Naive B cell (primary cell): ENCODE data around the gene TRIM14. TPM values are rescaled to one million over a fixed set of nuclear protein-coding genes. Genes with fewer than 3 reads are reported as not detected.
A peak's percentile ranks its signal among the peaks of the same experiment; 100 is the strongest.

Experiments
- ATAC-seq, 2 donors: fragments of 150-1000 bp; cut with Tn5 transposase; 2 replicates each; pipeline ENCODE4 v1.10.0; 2021; ENCODE audit warnings: low read depth in 2 of 2, mild to moderate bottlenecking in 2 of 2, moderate library complexity in 2 of 2
- DNase-seq: peaks from one replicate; pipeline ENCODE4 v3.0.0; 2022
- H3K27ac Mint-ChIP-seq, 6 donors: one replicate each; pipeline ENCODE4 v1.8.0; 2020 to 2022; ENCODE audit warnings: mild to moderate bottlenecking in 6 of 6, mixed read lengths in 6 of 6, moderate library complexity in 5 of 6, inconsistent platforms in 2 of 6
- H3K27me3 Mint-ChIP-seq, 3 donors: one replicate each; pipeline ENCODE4 v1.8.0; 2021 to 2022; ENCODE audit warnings: mixed read lengths in 3 of 3, mild to moderate bottlenecking in 1 of 3
- H3K36me3 Mint-ChIP-seq, 2 donors: one replicate each; pipeline ENCODE4 v1.8.0; 2020 to 2022; ENCODE audit warnings: mixed read lengths in 2 of 2, inconsistent platforms in 1 of 2, mild to moderate bottlenecking in 1 of 2
- H3K4me1 Mint-ChIP-seq, 3 donors: one replicate each; pipeline ENCODE4 v1.8.0; 2020 to 2022; ENCODE audit warnings: mixed read lengths in 3 of 3, inconsistent platforms in 1 of 3, mild to moderate bottlenecking in 1 of 3, moderate library complexity in 1 of 3
- H3K4me3 Mint-ChIP-seq, 8 donors: one replicate each; pipeline ENCODE4 v1.8.0; 2020 to 2022; ENCODE audit warnings: mild to moderate bottlenecking in 8 of 8, mixed read lengths in 8 of 8, moderate library complexity in 8 of 8, inconsistent platforms in 2 of 8
- H3K9me3 Mint-ChIP-seq, 7 donors: one replicate each; pipeline ENCODE4 v1.8.0; 2020 to 2022; ENCODE audit warnings: mixed read lengths in 7 of 7, mild to moderate bottlenecking in 5 of 7, inconsistent platforms in 2 of 7, moderate library complexity in 1 of 7
- polyA plus RNA-seq, 6 donors: library from polyadenylated mRNA; unstranded; fragments of 300-500 nt; fragmentation: Illumina TruSeq; gene quantifications; one replicate each; pipeline ENCODE4 v1.2.3, GENCODE V29; 2021; ENCODE audit warnings: low read depth in 6 of 6

Gene TRIM14, protein sequence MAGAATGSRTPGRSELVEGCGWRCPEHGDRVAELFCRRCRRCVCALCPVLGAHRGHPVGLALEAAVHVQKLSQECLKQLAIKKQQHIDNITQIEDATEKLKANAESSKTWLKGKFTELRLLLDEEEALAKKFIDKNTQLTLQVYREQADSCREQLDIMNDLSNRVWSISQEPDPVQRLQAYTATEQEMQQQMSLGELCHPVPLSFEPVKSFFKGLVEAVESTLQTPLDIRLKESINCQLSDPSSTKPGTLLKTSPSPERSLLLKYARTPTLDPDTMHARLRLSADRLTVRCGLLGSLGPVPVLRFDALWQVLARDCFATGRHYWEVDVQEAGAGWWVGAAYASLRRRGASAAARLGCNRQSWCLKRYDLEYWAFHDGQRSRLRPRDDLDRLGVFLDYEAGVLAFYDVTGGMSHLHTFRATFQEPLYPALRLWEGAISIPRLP
- 10 to 100 TPM; 16.3 to 36.5 (median 20.4) TPM for polyA plus RNA-seq

DNA sequence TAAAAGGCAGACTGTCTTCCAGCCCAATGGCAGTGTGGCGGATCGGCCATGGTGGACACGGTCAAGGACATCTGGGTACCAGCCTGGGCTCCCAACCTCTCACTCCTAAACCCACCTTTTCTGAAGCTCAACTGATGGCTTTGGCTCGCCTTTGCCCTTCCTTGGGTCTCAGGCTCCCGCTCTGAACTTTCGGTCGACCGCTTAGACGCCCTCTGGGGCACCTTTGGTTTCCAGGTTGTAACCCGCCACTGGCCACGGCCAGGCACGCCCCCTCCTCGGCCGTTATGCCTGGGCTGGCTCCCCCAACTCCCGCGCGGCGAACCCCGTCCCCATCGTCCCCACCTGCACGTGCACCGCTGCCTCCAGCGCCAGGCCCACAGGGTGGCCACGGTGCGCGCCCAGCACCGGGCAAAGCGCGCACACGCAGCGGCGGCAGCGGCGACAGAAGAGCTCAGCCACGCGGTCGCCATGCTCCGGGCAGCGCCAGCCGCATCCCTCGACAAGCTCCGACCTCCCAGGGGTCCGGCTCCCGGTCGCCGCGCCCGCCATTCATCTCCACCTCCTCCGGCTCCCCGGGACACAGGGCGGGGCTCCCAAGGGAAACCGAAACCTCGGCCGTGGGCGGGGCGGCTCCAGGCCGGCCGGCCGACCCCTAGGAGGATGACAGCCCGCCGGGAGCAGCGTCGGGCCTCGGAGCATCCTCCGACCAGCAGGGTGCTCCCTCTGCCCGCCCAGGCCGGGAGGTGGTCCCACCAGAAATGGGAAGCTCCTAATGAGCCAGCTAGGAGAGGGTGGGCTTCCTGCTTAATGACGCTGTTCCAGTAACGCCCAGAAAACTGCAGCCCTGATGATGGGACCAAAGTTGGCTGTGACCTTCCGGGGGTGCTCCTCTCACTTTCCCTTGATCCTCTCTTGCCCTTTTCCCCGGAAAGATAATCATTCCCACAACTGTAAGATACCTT, at the start of gene TRIM14:
Gene TRIM14, minus strand, starts transcription at position 583 of the 962 bp plus-strand sequence. Its CDS starts 34 bp downstream, at position 549.
- Mint-ChIP-seq H3K4me1 (peaks cover 35 to 48% (median 47%) of the 10 kb centered on the region in 3 donors), H3K27ac (peak within 1 kb of the TSS; percentile 52 to 96 (median 92)), H3K9me3 (no peaks in the 10 kb centered on the region), H3K36me3 (no peaks in the 10 kb centered on the region), H3K27me3 (no peaks in the 10 kb centered on the region), H3K4me3 (peak within 1 kb of the TSS; percentile 85 to 98 (median 90))
- DNase-seq (peak; percentile 42), ATAC-seq (peak; percentile 69 to 71)

DNA sequence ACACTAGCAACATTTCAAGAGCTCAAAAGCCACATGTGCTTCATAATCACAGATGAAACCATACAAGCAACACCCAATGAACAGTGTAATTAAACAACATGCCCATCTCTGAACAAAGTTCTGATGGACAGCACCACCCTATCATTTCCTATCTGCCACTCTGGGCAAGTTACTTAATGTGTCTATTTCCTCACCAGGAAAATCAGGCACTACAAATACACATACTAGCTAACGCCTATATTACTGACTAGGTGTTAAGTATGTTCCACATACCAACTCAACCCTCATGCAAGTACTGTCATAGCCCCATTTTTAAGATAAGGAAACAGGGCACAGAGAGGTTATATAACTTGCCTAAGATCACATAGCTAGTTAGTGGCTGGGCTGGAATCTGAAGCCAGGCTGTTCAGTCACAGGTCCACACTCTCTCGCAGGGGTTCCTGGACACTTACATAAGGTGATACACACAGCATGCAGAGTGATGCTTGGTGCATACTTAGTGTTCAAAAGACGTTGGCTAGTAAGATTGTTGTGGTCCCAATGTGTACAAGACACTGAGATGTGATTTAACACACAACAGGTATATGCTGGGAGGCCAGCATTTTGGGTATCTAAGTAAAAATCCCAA, 49.2 kb upstream of the TRIM14 start:
- ATAC-seq (no peak), DNase-seq (no peak)
- Mint-ChIP-seq H3K27me3 (peaks cover 0 to 9% (median 4%) of the 10 kb centered on the region in 3 donors), H3K4me1 (peaks cover 0 to 8% (median 0%) of the 10 kb centered on the region in 3 donors), H3K36me3 (no peaks in the 10 kb centered on the region), H3K27ac (no peak overlapping the region), H3K4me3 (no peak overlapping the region), H3K9me3 (no peaks in the 10 kb centered on the region)

DNA sequence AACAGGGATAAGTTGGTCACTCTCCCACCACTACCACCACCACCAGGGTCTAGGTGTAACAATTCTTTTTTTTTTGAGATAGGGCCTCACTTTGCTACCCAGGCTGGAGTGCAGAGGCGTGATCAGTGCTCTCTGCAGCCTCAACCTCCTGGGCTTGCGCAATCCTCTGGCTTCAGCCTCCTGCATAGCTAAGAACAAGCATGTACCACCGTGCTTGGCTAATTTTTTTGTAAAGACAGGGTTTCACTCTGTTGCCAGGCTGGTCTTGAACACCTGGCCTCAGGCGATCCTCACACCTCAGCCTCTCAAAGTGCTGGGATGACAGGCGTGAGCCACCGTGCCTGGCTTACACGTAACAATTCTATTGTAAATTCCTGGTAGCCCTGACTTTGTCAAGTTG, 45.9 kb upstream of the TRIM14 start:
- Mint-ChIP-seq H3K4me3 (no peak overlapping the region), H3K36me3 (no peaks in the 10 kb centered on the region), H3K27me3 (peaks cover 0 to 9% (median 4%) of the 10 kb centered on the region in 3 donors), H3K4me1 (peaks cover 0 to 7% (median 2%) of the 10 kb centered on the region in 3 donors), H3K9me3 (no peaks in the 10 kb centered on the region), H3K27ac (no peak overlapping the region)
- no peak for DNase-seq
- ATAC-seq: no peak

DNA sequence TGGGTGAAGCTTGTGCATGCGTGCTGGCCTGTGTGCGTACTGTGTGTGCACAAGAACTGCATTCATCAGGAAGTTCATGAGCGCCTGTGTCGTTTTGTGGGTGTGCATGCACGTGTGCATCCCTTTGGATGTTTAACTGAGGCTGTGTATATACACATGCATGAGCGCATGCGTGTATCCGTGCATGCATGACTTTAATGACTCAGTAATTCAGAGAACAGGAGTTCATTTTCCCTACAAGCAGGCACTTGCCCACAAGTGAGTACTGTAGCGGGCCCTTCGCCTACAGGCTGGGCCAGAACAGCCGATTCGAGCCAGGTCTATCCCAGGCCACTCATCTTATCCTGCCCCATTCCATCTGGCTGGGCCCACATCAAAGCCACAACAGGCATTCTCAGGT, 43.6 kb upstream of the TRIM14 start:
- Mint-ChIP-seq H3K4me1 (peaks cover 0 to 6% (median 2%) of the 10 kb centered on the region in 3 donors), H3K9me3 (no peaks in the 10 kb centered on the region), H3K36me3 (no peaks in the 10 kb centered on the region), H3K27ac (no peak overlapping the region), H3K27me3 (peaks cover 0 to 9% (median 0%) of the 10 kb centered on the region in 3 donors), H3K4me3 (no peak overlapping the region)
- no peak for ATAC-seq
- no peak for DNase-seq

DNA sequence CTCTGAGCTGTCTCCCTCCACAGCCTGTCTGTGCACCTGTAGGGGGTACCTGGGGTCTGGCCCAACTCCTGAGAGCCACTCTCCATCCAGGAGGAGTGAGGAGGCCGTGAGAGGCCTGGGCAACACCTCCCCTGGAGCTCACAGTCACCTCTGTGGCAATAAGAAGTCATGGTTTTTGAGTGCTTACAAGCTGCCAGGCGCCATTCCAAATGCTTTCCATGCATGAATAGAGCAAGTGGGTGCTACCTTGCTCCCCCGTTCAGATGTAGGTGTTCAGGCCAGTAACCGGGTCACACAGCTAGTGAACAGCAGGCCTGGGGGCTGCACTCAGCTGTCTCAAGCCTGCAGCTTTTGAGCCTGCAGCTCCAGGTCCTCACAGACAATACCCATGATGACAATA, 42.8 kb upstream of the TRIM14 start:
- peak overlapping the region in 1 of 6 donors; percentile 58 for H3K27ac Mint-ChIP-seq

DNA sequence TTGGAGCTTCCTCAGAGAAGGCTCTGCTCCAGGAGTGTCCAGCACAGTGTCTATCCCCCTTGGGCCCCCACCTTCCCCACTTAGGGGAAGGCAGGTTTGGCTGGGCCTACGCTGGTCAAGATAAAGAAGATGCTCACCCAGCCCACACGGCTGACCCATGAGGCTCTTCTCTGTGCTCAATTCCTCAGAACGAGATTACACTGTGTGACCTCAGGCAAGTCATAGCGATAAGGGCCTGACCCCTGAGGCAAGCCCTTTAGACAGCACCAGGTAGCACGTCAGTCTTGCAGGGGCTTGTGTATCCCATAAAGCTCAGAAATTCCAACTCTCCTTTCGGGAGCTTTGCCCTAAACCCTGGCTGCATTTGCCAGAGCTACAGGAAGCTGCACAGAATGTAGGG, 40.8 kb upstream of the TRIM14 start:
- Mint-ChIP-seq H3K36me3 (no peaks in the 10 kb centered on the region), H3K27ac (no peak overlapping the region)

More for the DNA sequence above, 42.8 kb upstream of the TRIM14 start:
- H3K36me3 Mint-ChIP-seq: no peaks in the 10 kb centered on the region
- ATAC-seq (no peak), DNase-seq (no peak)
- no peak overlapping the region for H3K4me3 Mint-ChIP-seq
- H3K27me3 Mint-ChIP-seq: peaks cover 0 to 9% (median 0%) of the 10 kb centered on the region in 3 donors
- H3K4me1 Mint-ChIP-seq: peaks cover 0 to 6% (median 2%) of the 10 kb centered on the region in 3 donors
- no peaks in the 10 kb centered on the region for H3K9me3 Mint-ChIP-seq

GRCh38 chr9:98159301-98159700, 40.3 kb upstream of the TRIM14 start:
- Mint-ChIP-seq H3K9me3 (no peaks in the 10 kb centered on the region), H3K36me3 (no peaks in the 10 kb centered on the region), H3K27me3 (peaks cover 0 to 9% (median 0%) of the 10 kb centered on the region in 3 donors), H3K27ac (peak overlapping the region in 1 of 6 donors; percentile 81), H3K4me3 (no peak overlapping the region), H3K4me1 (peaks cover 0 to 3% (median 2%) of the 10 kb centered on the region in 3 donors)
- ATAC-seq: no peak
- no peak for DNase-seq

More for the DNA sequence above, 40.8 kb upstream of the TRIM14 start:
- peaks cover 0 to 3% (median 2%) of the 10 kb centered on the region in 3 donors for H3K4me1 Mint-ChIP-seq
- ATAC-seq (no peak), DNase-seq (no peak)
- H3K9me3 Mint-ChIP-seq: no peaks in the 10 kb centered on the region
- H3K27me3 Mint-ChIP-seq: peaks cover 0 to 9% (median 0%) of the 10 kb centered on the region in 3 donors
- H3K4me3 Mint-ChIP-seq: no peak overlapping the region

- DNase-seq (no peak), ATAC-seq (no peak)
- Mint-ChIP-seq H3K4me3 (peak overlapping the region in 1 of 8 donors; percentile 76), H3K27me3 (peaks cover 0 to 9% (median 0%) of the 10 kb centered on the region in 3 donors), H3K9me3 (no peaks in the 10 kb centered on the region), H3K27ac (peak overlapping the region in 2 of 6 donors; percentile 20 to 34), H3K4me1 (peaks cover 0 to 3% (median 2%) of the 10 kb centered on the region in 3 donors), H3K36me3 (no peaks in the 10 kb centered on the region)
Measured at GRCh38 chr9:98158071-98158831, 39.2 kb upstream of the TRIM14 start.

DNA sequence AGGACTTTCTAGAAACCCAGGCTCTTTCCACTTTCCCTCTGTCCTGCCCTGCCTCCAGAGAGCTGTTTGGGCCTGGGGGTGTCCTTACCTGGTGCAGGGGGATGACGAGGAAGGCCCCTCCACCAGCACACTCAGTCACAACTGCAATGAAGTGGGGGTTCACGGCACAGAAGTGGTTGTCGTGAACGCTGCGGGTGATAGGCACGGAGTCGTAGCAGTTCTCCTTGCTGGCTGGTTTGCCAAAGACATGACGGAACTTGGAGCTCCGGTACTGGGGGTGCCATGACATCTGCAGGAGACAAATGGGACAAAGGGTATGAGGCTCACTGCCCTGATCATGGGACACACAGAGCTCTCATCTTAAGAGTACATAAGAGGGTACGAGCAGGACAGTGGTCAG, 38.4 kb upstream of the TRIM14 start:
- Mint-ChIP-seq H3K27ac (no peak overlapping the region), H3K4me1 (peaks cover 0 to 3% (median 2%) of the 10 kb centered on the region in 3 donors), H3K27me3 (peaks cover 0 to 9% (median 0%) of the 10 kb centered on the region in 3 donors), H3K4me3 (no peak overlapping the region), H3K9me3 (no peaks in the 10 kb centered on the region), H3K36me3 (no peaks in the 10 kb centered on the region)
- ATAC-seq (no peak), DNase-seq (no peak)

GRCh38 chr9:98154678-98155077, 35.7 kb upstream of the TRIM14 start:
- H3K27ac Mint-ChIP-seq: no peak overlapping the region
- ATAC-seq: no peak
- H3K9me3 Mint-ChIP-seq: no peaks in the 10 kb centered on the region
- no peak for DNase-seq
- no peak overlapping the region for H3K4me3 Mint-ChIP-seq
- no peaks in the 10 kb centered on the region for H3K4me1 Mint-ChIP-seq
- no peaks in the 10 kb centered on the region for H3K36me3 Mint-ChIP-seq
- H3K27me3 Mint-ChIP-seq: no peaks in the 10 kb centered on the region

- no peak for DNase-seq
- ATAC-seq: no peak
- Mint-ChIP-seq H3K27ac (no peak overlapping the region), H3K4me1 (no peaks in the 10 kb centered on the region), H3K36me3 (no peaks in the 10 kb centered on the region), H3K4me3 (no peak overlapping the region), H3K27me3 (no peaks in the 10 kb centered on the region), H3K9me3 (no peaks in the 10 kb centered on the region)
Measured at GRCh38 chr9:98152526-98152925, 33.5 kb upstream of the TRIM14 start.

DNA sequence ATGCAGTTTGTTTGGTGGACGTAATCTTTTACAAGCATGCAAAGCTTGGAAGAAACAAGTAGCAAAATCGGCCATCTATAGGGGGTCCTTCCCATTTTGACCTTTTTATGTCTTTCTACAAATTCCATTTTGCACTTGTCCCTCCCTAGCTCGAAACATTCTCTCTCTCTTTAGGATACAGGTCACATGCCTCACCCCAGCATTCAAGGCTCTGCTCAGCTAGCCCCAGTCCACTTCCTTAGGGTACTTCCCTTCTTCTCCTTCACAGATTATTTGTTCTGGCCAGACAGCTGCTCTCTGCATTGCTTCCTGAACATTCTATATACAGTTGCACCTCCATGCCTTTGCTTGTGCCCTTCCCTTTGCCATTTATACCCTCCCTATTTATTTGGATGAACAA, 31.7 kb upstream of the TRIM14 start:
- ATAC-seq: no peak

More for the DNA sequence above, 31.7 kb upstream of the TRIM14 start:
- Mint-ChIP-seq H3K4me3 (no peak overlapping the region), H3K27ac (peak overlapping the region in 1 of 6 donors; percentile 25), H3K36me3 (no peaks in the 10 kb centered on the region), H3K27me3 (no peaks in the 10 kb centered on the region), H3K9me3 (no peaks in the 10 kb centered on the region), H3K4me1 (peaks cover 2 to 7% (median 4%) of the 10 kb centered on the region in 3 donors)
- DNase-seq: no peak
